Colonic mucosa (tissue), 4 donors: ENCODE data around the gene NLGN4Y. TPM values are rescaled to one million over a fixed set of nuclear protein-coding genes. Genes with fewer than 3 reads are reported as not detected.
"Not testable (repeated sequence)": the region's sequence is repeated elsewhere in the genome, so short reads cannot be mapped to it uniquely, and the experiment has no call there.

Experiments
- DNase-seq: peaks from one replicate; pipeline ENCODE4 v3.0.0-alpha.2; 2020
- H3K27ac ChIP-seq: fragments of 200-600 bp; one replicate; pipeline ENCODE4 v1.8.0; 2021
- H3K27me3 ChIP-seq: fragments of 200-600 bp; one replicate; pipeline ENCODE4 v1.8.0; 2021
- H3K36me3 ChIP-seq: fragments of 200-600 bp; one replicate; pipeline ENCODE4 v1.8.0; 2021
- H3K4me1 ChIP-seq: fragments of 200-600 bp; one replicate; pipeline ENCODE4 v1.8.0; 2021; ENCODE audit warnings: mild to moderate bottlenecking
- H3K4me3 ChIP-seq: fragments of 200-600 bp; one replicate; pipeline ENCODE4 v1.8.0; 2021
- H3K9ac ChIP-seq, 2 donors: one replicate each; pipeline ENCODE4 v1.7.0; 2013; ENCODE audit warnings: control low read depth in 2 of 2, low read depth in 2 of 2, low read length in 2 of 2
- H3K9me3 ChIP-seq: fragments of 200-600 bp; one replicate; pipeline ENCODE4 v1.8.0; 2021
- CTCF ChIP-seq: fragments of 200-600 bp; IDR thresholded peaks from one replicate; pipeline ENCODE4 v1.8.0; 2022; ENCODE audit warnings: antibody characterized with exemption, mild to moderate bottlenecking
- intact Hi-C: fragments of 100-400 bp; cut with DNase I; formaldehyde crosslinking; loops from one replicate; pipeline ENCODE4 v1.14.1; 2022
- total RNA-seq, 2 donors: library from RNA; stranded (reverse); fragmentation: NEBNext Ultra II Directional in 1 of 2; extraction: Animal tissue kit (Norgen Biotek cat#: 25700) in 1 of 2; gene quantifications; one replicate each; pipeline ENCODE4 v1.2.1, GENCODE V29; 2021
- donor health status: healthy.
- donor health status: DM: no; HTN: no; CAD: no.
- donor health status: DM: no; HTN: no; CAD: no.

Gene NLGN4Y
- total RNA-seq, 2 donors from 2014 or later, result not detected

- H3K4me3 ChIP-seq, result no peak overlapping the region
- intact Hi-C loops, result no loop called here
- DNase-seq, result no peak
- no peaks in the 10 kb centered on the region for H3K4me1 ChIP-seq
- H3K9me3 ChIP-seq, result no peaks in the 10 kb centered on the region
- TF ChIP-seq CTCF, result no peak
- no peak overlapping the region for H3K27ac ChIP-seq
- H3K9ac ChIP-seq, result no peak overlapping the region
- no peaks in the 10 kb centered on the region for H3K36me3 ChIP-seq
- no peaks in the 10 kb centered on the region for H3K27me3 ChIP-seq
These were observed 310.1 kb downstream of the NLGN4Y start for GRCh38 chrY:14834103-14835060.

- DNase-seq, result no peak
- H3K4me3 ChIP-seq, result no peak overlapping the region
- TF ChIP-seq CTCF, result no peak
- H3K36me3 ChIP-seq, result no peaks in the 10 kb centered on the region
- no peaks in the 10 kb centered on the region for H3K27me3 ChIP-seq
- no peaks in the 10 kb centered on the region for H3K4me1 ChIP-seq
- no peak overlapping the region for H3K9ac ChIP-seq
- no peak overlapping the region for H3K27ac ChIP-seq
- intact Hi-C loops, result no loop called here
- H3K9me3 ChIP-seq, result no peaks in the 10 kb centered on the region
These were observed 313.1 kb downstream of the NLGN4Y start for GRCh38 chrY:14837466-14837865.

- Histone ChIP-seq H3K9me3 (no peaks in the 10 kb centered on the region), H3K9ac (no peak overlapping the region), H3K27ac (no peak overlapping the region), H3K36me3 (no peaks in the 10 kb centered on the region), H3K4me1 (no peaks in the 10 kb centered on the region), H3K27me3 (no peaks in the 10 kb centered on the region), H3K4me3 (no peak overlapping the region)
- intact Hi-C loops, result no loop called here
- no peak for DNase-seq
- TF ChIP-seq CTCF, result no peak
These were observed 326.4 kb downstream of the NLGN4Y start for GRCh38 chrY:14850734-14851133.

GRCh38 chrY:14860448-14860847 is 336.1 kb downstream of the NLGN4Y start:
- Histone ChIP-seq H3K36me3 (no peaks in the 10 kb centered on the region), H3K4me3 (no peak overlapping the region), H3K4me1 (no peaks in the 10 kb centered on the region), H3K9ac (no peak overlapping the region), H3K27ac (no peak overlapping the region), H3K9me3 (no peaks in the 10 kb centered on the region), H3K27me3 (no peaks in the 10 kb centered on the region)
- TF ChIP-seq CTCF, result no peak
- no peak for DNase-seq
- intact Hi-C loops, result no loop called here

GRCh38 chrY:14861033-14861432 is 336.7 kb downstream of the NLGN4Y start:
- H3K27me3 ChIP-seq, H3K36me3 ChIP-seq, H3K4me1 ChIP-seq, H3K4me3 ChIP-seq, H3K27ac ChIP-seq, H3K9ac ChIP-seq, intact Hi-C loops, H3K9me3 ChIP-seq, DNase-seq: not testable (repeated sequence)

GRCh38 chrY:14871971-14872370 is 347.6 kb downstream of the NLGN4Y start:
- Histone ChIP-seq H3K36me3 (no peaks in the 10 kb centered on the region), H3K4me3 (no peak overlapping the region), H3K27ac (no peak overlapping the region), H3K9ac (no peak overlapping the region), H3K27me3 (no peaks in the 10 kb centered on the region), H3K4me1 (no peaks in the 10 kb centered on the region), H3K9me3 (no peaks in the 10 kb centered on the region)
- intact Hi-C loops, result no loop called here
- DNase-seq, result no peak
- TF ChIP-seq CTCF, result no peak
